ENCODE results near the gene BMERB1. TPM values are rescaled to one million over a fixed set of nuclear protein-coding genes. Genes with fewer than 3 reads are reported as not detected.

The BMERB1 gene
- total and polyA plus RNA-seq, 9 of the 15 experiments (the other 6 are each of a cell fraction or from before 2014, with no cell fraction given), result 0.29 to 2.9 (median 0.94) TPM

DNA sequence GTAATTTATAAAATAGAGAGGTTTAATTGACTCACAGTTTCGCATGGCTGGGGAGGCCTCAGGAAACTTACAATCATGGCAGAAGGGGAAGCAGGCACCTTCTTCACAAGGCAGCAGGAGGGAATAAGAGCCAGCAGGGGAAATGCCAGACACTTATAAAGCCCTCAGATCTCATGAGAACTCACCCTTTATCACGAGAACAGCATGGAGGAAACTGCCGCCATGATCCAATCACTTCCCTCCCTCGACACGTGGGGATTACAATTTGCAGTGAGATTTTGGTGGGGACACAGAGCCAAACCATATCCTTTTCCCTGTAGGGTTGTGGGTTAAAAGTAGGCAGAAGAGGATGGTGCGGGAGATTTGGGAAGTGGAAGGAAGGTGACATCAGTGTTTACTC, 101.4 kb downstream of the BMERB1 start:
- no peaks in the 10 kb centered on the region for H4K20me1 ChIP-seq (replicated peaks; ENCODE audit: control insufficient read depth, insufficient read depth, low read length)
- no peak overlapping the region for H3K4me3 ChIP-seq
- in situ Hi-C loops (cut with MboI), result no loop called here
- intact Hi-C loops (cut with micrococcal nuclease), result loop anchor here (5.0 kb wide), 1 partner anchor 63 kb away; no protein-coding TSS in a partner anchor
- DNase-seq (ENCODE audit: extremely low read depth in 1 of 4, low spot score in 3 of 4) (no peak), ATAC-seq (no peak), FAIRE-seq (peak; percentile 35)
- no peaks in the 10 kb centered on the region for H3K36me3 ChIP-seq (ENCODE audit: control insufficient read depth, insufficient read depth, low read length)
- H3K9ac ChIP-seq (ENCODE audit: insufficient read depth in 1 of 2, low read depth in 2 of 2, low read length in 2 of 2), result 0 out of 4 replicates have a peak overlapping the region, but pooled peaks of 1 of the 2 experiments have one; percentile 60
- no peak overlapping the region; the same call in 2 of the 3 replicates for H3K27ac ChIP-seq (ENCODE audit: extremely low read depth, low read depth, low read length)
- H3K4me1 ChIP-seq (replicated peaks in 1 of 2; ENCODE audit: control insufficient read depth in 2 of 2, insufficient read depth in 2 of 2, low read length in 2 of 2), result peaks cover 7 to 17% of the 10 kb centered on the region in 2 experiments; a peak in 4 of 5 replicates
- 33% methylated on average over 6 of the region's 6 CpGs for WGBS (ENCODE audit: insufficient coverage, low coverage, missing lambda C conversion rate)
- no TSS peak for BruUV-seq (replicated peaks)
- peak overlapping the region; percentile 93 for H2AFZ ChIP-seq (ENCODE audit: low read depth, low read length)
- H3K9me3 ChIP-seq (replicated peaks; ENCODE audit: control insufficient read depth, insufficient read depth, low read depth, low read length), result no peaks in the 10 kb centered on the region
- no peak overlapping the region for H3K4me2 ChIP-seq (ENCODE audit: insufficient read depth, low read length)
- POLR2A ChIA-PET, result interaction anchor here (0.6 to 3.5 kb wide), 3 partner anchors 14 to 47 kb away, joined by 3 to 12 read pairs (median 3); no protein-coding TSS in a partner anchor
- CTCF ChIA-PET (ENCODE audit: low intra/inter-chr PET ratio), result no interaction called here
- H3K27me3 ChIP-seq (ENCODE audit: control insufficient read depth in 2 of 2, insufficient read depth in 2 of 2, low read length in 2 of 2), result no peaks in the 10 kb centered on the region
- H3K9me1 ChIP-seq (ENCODE audit: control insufficient read depth, insufficient read depth, low read length), result no peaks in the 10 kb centered on the region
- H3K79me2 ChIP-seq (ENCODE audit: control insufficient read depth, insufficient read depth, low read length), result no peaks in the 10 kb centered on the region
- TF ChIP-seq ZNF274 (IDR thresholded peaks at IDR 0.05; ENCODE audit: borderline replicate concordance, low read depth, low read length) (no peak), POLR3A (IDR thresholded peaks at IDR 0.05; ENCODE audit: borderline replicate concordance, extremely low read depth, insufficient read depth, insufficient read length) (no peak), ZNF316 (IDR thresholded peaks at IDR 0.05) (no peak), NR2C1 (IDR thresholded peaks at IDR 0.05) (no peak), NR2C1 (tag; IDR thresholded peaks at IDR 0.05) (no peak), GABPA (tag; conservative IDR thresholded peaks at IDR 0.05; ENCODE audit: low read depth) (no peak), THRA (IDR thresholded peaks at IDR 0.05) (no peak), ZNF583 (CRISPR knock-in tag; IDR thresholded peaks at IDR 0.05) (no peak), NUFIP1 (IDR thresholded peaks at IDR 0.05; ENCODE audit: partially characterized antibody) (no peak), RBM25 (IDR thresholded peaks at IDR 0.05; ENCODE audit: low read depth, low read length, severe bottlenecking) (peak; percentile 36), ZNF699 (CRISPR knock-in tag; IDR thresholded peaks at IDR 0.05; ENCODE audit: insufficient replicate concordance) (no peak), ZNF431 (CRISPR knock-in tag; IDR thresholded peaks at IDR 0.05) (no peak), PHF21A (IDR thresholded peaks at IDR 0.05; ENCODE audit: borderline replicate concordance, low read depth) (no peak), KHSRP (IDR thresholded peaks at IDR 0.05) (no peak), ZNF174 (CRISPR knock-in tag; IDR thresholded peaks at IDR 0.05) (no peak), KLF10 (CRISPR knock-in tag; IDR thresholded peaks at IDR 0.05) (no peak), BDP1 (IDR thresholded peaks at IDR 0.05; ENCODE audit: insufficient read depth, insufficient read length) (no peak), TAF15 (IDR thresholded peaks at IDR 0.05; ENCODE audit: low read depth, low read length) (no peak), ZKSCAN1 (IDR thresholded peaks at IDR 0.05; ENCODE audit: low read depth, low read length) (no peak)
- TF ChIP-seq, protein P1, sequence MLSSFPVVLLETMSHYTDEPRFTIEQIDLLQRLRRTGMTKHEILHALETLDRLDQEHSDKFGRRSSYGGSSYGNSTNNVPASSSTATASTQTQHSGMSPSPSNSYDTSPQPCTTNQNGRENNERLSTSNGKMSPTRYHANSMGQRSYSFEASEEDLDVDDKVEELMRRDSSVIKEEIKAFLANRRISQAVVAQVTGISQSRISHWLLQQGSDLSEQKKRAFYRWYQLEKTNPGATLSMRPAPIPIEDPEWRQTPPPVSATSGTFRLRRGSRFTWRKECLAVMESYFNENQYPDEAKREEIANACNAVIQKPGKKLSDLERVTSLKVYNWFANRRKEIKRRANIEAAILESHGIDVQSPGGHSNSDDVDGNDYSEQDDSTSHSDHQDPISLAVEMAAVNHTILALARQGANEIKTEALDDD (IDR thresholded peaks at IDR 0.05), result no peak

Data from K562 (cell line).